K562 (cell line): ENCODE results near the gene ATP1A3. TPM values are rescaled to one million over a fixed set of nuclear protein-coding genes. Genes with fewer than 3 reads are reported as not detected.

Source experiments
- CBX2 ChIP-seq: fragments of 200-600 bp; sonication (generic); IDR thresholded peaks from one replicate; pipeline ENCODE4 v1.6.1; 2012; ENCODE audit warnings: mild to moderate bottlenecking, low read length, inconsistent platforms; ENCODE audit not compliant: insufficient read depth, poor library complexity, severe bottlenecking
- CREM ChIP-seq: IDR thresholded peaks from 2 replicates; pipeline ENCODE4 v1.6.1; 2014; ENCODE audit warnings: antibody characterized with exemption, low read depth
- DDX20 ChIP-seq: fragments of 450-650 bp; IDR thresholded peaks from 2 replicates; pipeline ENCODE4 v1.6.1; 2016; ENCODE audit warnings: missing genetic modification characterization, low read depth, mild to moderate bottlenecking, missing compliant biosample characterization, moderate library complexity
- FOXM1 ChIP-seq, 2 experiments: fragments of 450-650 bp in 1 of 2; sonication (generic) in 1 of 2; formaldehyde crosslinking in 1 of 2; IDR thresholded peaks; 2 replicates each; pipeline versions ENCODE4 v1.6.1 to v1.9.0; 2017 to 2022; ENCODE audit warnings: low read depth in 2 of 2, mild to moderate bottlenecking in 2 of 2, missing genetic modification reagents in 1 of 2, moderate library complexity in 1 of 2
- HNRNPL ChIP-seq: fragments of 200-400 bp; formaldehyde crosslinking; IDR thresholded peaks from 2 replicates; pipeline ENCODE4 v1.6.1; 2017; ENCODE audit warnings: low read depth, mild to moderate bottlenecking, low read length
- NR2F6 ChIP-seq: fragments of 450-650 bp; formaldehyde crosslinking; IDR thresholded peaks from 2 replicates; pipeline ENCODE4 v1.4.0; 2020; ENCODE audit warnings: mild to moderate bottlenecking
- PCBP2 ChIP-seq: fragments of 200-400 bp; formaldehyde crosslinking; IDR thresholded peaks from 2 replicates; pipeline ENCODE4 v1.6.1; 2018; ENCODE audit warnings: low read length, low read depth, mild to moderate bottlenecking, moderate library complexity; ENCODE audit not compliant: poor library complexity, severe bottlenecking
- SMAD3 ChIP-seq: fragments of 450-650 bp; formaldehyde crosslinking; conservative IDR thresholded peaks from 2 replicates; pipeline ENCODE4 v1.4.0; 2020; ENCODE audit warnings: mild to moderate bottlenecking
- SOX6 ChIP-seq: fragments of 450-650 bp; IDR thresholded peaks from 2 replicates; pipeline ENCODE4 v1.6.1; 2014; ENCODE audit warnings: mild to moderate bottlenecking
- ZBTB7A ChIP-seq: IDR thresholded peaks from 2 replicates; pipeline ENCODE4 v1.6.1; 2011; ENCODE audit warnings: low read depth, mild to moderate bottlenecking, low read length, moderate library complexity, borderline replicate concordance; ENCODE audit not compliant: control insufficient read depth
- ZNF644 ChIP-seq: fragments of 200-800 bp; sonication (Bioruptor generic); IDR thresholded peaks from 2 replicates; pipeline ENCODE4 v1.6.1; 2016; ENCODE audit warnings: low read depth, missing genetic modification characterization, missing compliant biosample characterization
- polyA plus RNA-seq, 8 experiments: library from polyadenylated mRNA; depleted of rRNA in 4 of 8; stranded (reverse) in 5 of 8; unstranded in 3 of 8; fragments of >200 nt; fragmentation: Nextera tagmentation in 2 of 8; fragmentation: Illumina TruSeq in 1 of 8; extraction: Ambion mirVana in 2 of 8; extraction: Trizol in 1 of 8; gene quantifications; 2 replicates each; pipeline versions ENCODE4 v1.2.1 to v1.2.3, GENCODE V29; 2011 to 2014; ENCODE audit warnings: inconsistent platforms in 1 of 8, missing spikeins in 1 of 8
- total RNA-seq, 7 experiments: library from RNA; depleted of rRNA in 6 of 7; stranded (reverse); fragments of >200 nt in 6 of 7; fragmentation: Illumina TruSeq in 2 of 7; extraction: Trizol in 2 of 7; gene quantifications; 2 replicates each; pipeline versions ENCODE4 v1.2.1 to v1.2.3, GENCODE V29; 2011 to 2021; ENCODE audit warnings: low replicate concordance in 1 of 7
- TF ChIP-seq, protein P1 (sequence below): fragments of 250-450 bp; sonication (Bioruptor Pico); IDR thresholded peaks from 2 replicates; pipeline ENCODE4 v1.8.0; 2022; ENCODE audit warnings: moderate library complexity, mild to moderate bottlenecking, inconsistent platforms
- TF ChIP-seq, protein P2 (sequence below): fragments of 450-650 bp; formaldehyde crosslinking; IDR thresholded peaks from 2 replicates; pipeline ENCODE4 v1.4.0; 2020; ENCODE audit warnings: mild to moderate bottlenecking, mixed read lengths
- TF ChIP-seq, protein P3 (sequence below), 2 experiments: fragments of 250-450 bp in 1 of 2; fragments of 450-650 bp in 1 of 2; sonication (Bioruptor Pico) in 1 of 2; IDR thresholded peaks; 2 replicates each; pipeline versions ENCODE4 v1.6.1 to v1.8.0; 2016 to 2021; ENCODE audit warnings: mild to moderate bottlenecking in 2 of 2, moderate library complexity in 2 of 2, missing compliant biosample characterization in 1 of 2, missing genetic modification characterization in 1 of 2
- TF ChIP-seq, protein P4 (sequence below): fragments of 450-650 bp; IDR thresholded peaks from 2 replicates; pipeline ENCODE4 v1.6.1; 2018; ENCODE audit warnings: mild to moderate bottlenecking, low read depth; ENCODE audit not compliant: partially characterized antibody
- TF ChIP-seq, protein P5 (sequence below): fragments of 250-450 bp; sonication (Bioruptor Pico); IDR thresholded peaks from 2 replicates; pipeline ENCODE4 v1.8.0; 2021; ENCODE audit warnings: borderline replicate concordance, mild to moderate bottlenecking, moderate library complexity; ENCODE audit not compliant: poor library complexity, severe bottlenecking
- TF ChIP-seq, protein P6 (sequence below): fragments of 450-650 bp; IDR thresholded peaks from 2 replicates; pipeline ENCODE4 v1.6.1; 2016; ENCODE audit warnings: mild to moderate bottlenecking

ATP1A3 gene
- total and polyA plus RNA-seq, 9 of the 15 experiments (the other 6 are each of a cell fraction or from before 2014, with no cell fraction given) = 0.03 to 1.0 (median 0.17) TPM; not detected in 3

DNA sequence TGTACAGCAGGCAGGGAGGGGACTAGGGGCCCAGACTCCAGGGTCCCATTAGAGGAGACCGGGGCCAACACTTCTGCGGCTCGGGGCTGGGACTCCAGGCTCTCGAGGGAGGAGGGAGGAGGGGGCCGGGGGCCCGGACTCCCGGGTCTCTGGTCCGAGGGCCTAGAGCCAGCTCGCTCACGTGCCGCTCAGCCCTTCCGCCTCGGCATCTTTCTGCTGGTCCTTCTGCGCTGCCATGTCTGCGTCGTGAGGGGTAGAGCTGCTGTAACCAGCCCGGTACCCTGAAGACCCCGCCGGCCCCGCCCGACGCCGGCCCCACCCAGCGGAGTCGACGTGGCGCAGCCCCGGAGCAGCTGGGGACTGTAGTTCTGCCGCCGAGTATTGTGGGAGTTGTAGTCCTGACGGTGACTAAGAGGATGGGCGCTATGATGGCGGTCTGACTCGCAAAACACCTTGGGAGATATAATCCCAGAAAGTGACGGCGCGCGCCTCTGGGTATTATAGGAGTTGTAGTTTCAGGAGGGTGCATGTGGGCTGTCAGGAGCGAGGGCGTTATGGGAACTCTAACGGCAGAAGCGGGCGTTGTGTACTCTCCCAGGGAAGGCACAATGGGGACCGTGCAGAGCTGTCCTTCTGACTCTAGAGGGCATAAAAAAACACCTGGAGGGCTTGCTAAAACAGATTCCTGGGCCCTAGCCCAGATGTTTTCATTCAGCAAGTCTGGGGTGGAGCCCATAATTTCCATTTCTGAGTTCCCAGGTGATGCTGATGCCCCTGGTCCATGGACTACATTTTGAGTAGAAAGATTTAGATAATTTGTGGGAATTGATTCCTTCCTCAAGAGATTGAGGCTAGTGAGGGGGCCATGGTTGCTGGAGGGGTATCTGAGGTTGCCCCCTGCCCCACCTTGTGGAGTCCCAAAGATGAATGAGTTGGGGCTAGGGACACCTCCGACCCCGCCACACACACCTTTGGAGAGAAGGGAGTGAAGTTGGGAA is 34.7 kb downstream of the ATP1A3 start, which contains the start of gene RABAC1 (continued):
- TF ChIP-seq FOXM1 (IDR thresholded peaks at IDR 0.05; ENCODE audit: low read depth) (no peak; the same call in 1 of the 2 replicates), FOXM1 (CRISPR knock-in tag; IDR thresholded peaks at IDR 0.05; ENCODE audit: low read depth) (no peak), ZBTB7A (peak; percentile 90), CBX2 (no peak), DDX20 (tag) (no peak), HNRNPL (no peak), PCBP2 (no peak), NR2F6 (CRISPR knock-in tag) (no peak), ZNF644 (peak; percentile 89; the same call in 1 of the 2 replicates), SMAD3 (CRISPR knock-in tag) (no peak), SOX6 (no peak), CREM (peak; percentile 95)
- TF ChIP-seq, protein P1, sequence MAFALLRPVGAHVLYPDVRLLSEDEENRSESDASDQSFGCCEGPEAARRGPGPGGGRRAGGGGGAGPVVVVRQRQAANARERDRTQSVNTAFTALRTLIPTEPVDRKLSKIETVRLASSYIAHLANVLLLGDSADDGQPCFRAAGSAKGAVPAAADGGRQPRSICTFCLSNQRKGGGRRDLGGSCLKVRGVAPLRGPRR (CRISPR knock-in tag) = no peak
- TF ChIP-seq, protein P2, sequence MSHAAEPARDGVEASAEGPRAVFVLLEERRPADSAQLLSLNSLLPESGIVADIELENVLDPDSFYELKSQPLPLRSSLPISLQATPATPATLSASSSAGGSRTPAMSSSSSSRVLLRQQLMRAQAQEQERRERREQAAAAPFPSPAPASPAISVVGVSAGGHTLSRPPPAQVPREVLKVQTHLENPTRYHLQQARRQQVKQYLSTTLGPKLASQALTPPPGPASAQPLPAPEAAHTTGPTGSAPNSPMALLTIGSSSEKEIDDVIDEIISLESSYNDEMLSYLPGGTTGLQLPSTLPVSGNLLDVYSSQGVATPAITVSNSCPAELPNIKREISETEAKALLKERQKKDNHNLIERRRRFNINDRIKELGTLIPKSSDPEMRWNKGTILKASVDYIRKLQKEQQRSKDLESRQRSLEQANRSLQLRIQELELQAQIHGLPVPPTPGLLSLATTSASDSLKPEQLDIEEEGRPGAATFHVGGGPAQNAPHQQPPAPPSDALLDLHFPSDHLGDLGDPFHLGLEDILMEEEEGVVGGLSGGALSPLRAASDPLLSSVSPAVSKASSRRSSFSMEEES (CRISPR knock-in tag) = no peak
- TF ChIP-seq, protein P3, sequence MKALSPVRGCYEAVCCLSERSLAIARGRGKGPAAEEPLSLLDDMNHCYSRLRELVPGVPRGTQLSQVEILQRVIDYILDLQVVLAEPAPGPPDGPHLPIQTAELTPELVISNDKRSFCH (CRISPR knock-in tag; IDR thresholded peaks at IDR 0.05) = no peak
- TF ChIP-seq, protein P3 (tag; IDR thresholded peaks at IDR 0.05) = no peak
- TF ChIP-seq, protein P4, sequence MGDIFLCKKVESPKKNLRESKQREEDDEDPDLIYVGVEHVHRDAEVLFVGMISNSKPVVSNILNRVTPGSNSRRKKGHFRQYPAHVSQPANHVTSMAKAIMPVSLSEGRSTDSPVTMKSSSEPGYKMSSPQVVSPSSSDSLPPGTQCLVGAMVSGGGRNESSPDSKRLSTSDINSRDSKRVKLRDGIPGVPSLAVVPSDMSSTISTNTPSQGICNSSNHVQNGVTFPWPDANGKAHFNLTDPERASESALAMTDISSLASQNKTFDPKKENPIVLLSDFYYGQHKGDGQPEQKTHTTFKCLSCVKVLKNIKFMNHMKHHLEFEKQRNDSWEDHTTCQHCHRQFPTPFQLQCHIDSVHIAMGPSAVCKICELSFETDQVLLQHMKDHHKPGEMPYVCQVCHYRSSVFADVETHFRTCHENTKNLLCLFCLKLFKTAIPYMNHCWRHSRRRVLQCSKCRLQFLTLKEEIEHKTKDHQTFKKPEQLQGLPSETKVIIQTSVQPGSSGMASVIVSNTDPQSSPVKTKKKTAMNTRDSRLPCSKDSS = no peak
- TF ChIP-seq, protein P5, sequence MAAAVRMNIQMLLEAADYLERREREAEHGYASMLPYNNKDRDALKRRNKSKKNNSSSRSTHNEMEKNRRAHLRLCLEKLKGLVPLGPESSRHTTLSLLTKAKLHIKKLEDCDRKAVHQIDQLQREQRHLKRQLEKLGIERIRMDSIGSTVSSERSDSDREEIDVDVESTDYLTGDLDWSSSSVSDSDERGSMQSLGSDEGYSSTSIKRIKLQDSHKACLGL (CRISPR knock-in tag) = no peak
- TF ChIP-seq, protein P6, sequence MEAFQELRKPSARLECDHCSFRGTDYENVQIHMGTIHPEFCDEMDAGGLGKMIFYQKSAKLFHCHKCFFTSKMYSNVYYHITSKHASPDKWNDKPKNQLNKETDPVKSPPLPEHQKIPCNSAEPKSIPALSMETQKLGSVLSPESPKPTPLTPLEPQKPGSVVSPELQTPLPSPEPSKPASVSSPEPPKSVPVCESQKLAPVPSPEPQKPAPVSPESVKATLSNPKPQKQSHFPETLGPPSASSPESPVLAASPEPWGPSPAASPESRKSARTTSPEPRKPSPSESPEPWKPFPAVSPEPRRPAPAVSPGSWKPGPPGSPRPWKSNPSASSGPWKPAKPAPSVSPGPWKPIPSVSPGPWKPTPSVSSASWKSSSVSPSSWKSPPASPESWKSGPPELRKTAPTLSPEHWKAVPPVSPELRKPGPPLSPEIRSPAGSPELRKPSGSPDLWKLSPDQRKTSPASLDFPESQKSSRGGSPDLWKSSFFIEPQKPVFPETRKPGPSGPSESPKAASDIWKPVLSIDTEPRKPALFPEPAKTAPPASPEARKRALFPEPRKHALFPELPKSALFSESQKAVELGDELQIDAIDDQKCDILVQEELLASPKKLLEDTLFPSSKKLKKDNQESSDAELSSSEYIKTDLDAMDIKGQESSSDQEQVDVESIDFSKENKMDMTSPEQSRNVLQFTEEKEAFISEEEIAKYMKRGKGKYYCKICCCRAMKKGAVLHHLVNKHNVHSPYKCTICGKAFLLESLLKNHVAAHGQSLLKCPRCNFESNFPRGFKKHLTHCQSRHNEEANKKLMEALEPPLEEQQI = no peak
